Prostate gland (tissue), 2 donors: Measurements from ENCODE around the gene DHX8.

ENCODE experiments used
- POLR2AphosphoS5 ChIP-seq: sonication (generic); formaldehyde crosslinking; IDR thresholded peaks from one replicate; pipeline ENCODE4 v1.6.1; 2017; ENCODE audit warnings: antibody characterized with exemption
- TF ChIP-seq, protein P1 (sequence below), 4 experiments: fragments of 200-600 bp in 2 of 4; fragments of 450-650 bp in 2 of 4; sonication (generic) in 2 of 4; IDR thresholded peaks; 1 replicate in 3 of 4; 2 replicates in 1 of 4; pipeline ENCODE4 v1.5.1; 2016 to 2019; ENCODE audit warnings: antibody characterized with exemption in 4 of 4, mild to moderate bottlenecking in 2 of 4, moderate library complexity in 2 of 4

DNA sequence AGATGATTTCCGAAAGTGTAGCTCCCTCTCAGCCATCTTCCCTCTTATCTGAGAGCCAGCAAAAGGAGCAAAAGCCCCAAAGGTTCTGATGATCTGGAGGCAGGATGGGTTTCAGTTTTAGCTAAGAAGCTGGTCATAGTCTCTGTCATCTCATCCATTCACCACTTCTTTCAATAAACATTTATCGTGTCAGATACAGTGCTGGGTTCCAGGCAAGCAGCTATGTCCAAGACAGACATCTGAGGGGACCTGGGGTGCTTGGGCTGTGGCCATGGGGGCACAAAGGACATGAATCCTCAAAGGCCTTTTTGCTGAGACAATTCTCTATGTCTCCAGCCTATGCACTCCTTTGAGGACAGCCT lies 63.4 kb downstream of the DHX8 start:
- TF ChIP-seq, protein P1, sequence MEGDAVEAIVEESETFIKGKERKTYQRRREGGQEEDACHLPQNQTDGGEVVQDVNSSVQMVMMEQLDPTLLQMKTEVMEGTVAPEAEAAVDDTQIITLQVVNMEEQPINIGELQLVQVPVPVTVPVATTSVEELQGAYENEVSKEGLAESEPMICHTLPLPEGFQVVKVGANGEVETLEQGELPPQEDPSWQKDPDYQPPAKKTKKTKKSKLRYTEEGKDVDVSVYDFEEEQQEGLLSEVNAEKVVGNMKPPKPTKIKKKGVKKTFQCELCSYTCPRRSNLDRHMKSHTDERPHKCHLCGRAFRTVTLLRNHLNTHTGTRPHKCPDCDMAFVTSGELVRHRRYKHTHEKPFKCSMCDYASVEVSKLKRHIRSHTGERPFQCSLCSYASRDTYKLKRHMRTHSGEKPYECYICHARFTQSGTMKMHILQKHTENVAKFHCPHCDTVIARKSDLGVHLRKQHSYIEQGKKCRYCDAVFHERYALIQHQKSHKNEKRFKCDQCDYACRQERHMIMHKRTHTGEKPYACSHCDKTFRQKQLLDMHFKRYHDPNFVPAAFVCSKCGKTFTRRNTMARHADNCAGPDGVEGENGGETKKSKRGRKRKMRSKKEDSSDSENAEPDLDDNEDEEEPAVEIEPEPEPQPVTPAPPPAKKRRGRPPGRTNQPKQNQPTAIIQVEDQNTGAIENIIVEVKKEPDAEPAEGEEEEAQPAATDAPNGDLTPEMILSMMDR (IDR thresholded peaks at IDR 0.05): no peak
- TF ChIP-seq POLR2AphosphoS5: no peak
